CD4-positive, alpha-beta T cell (primary cell): Measurements from ENCODE around the gene NFIA. TPM values are rescaled to one million over a fixed set of nuclear protein-coding genes. Genes with fewer than 3 reads are reported as not detected.

Experiments
- ATAC-seq: fragments of 200-7000 bp; cut with Tn5 transposase; one replicate; pipeline ENCODE4 v1.10.0; 2022; ENCODE audit warnings: mild to moderate bottlenecking; ENCODE audit not compliant: poor library complexity
- CTCF ChIA-PET: fragments of 350-600 bp; sonication (Branson Sonifier 250); formaldehyde crosslinking; loops from one replicate; lab custom pipeline; 2021; ENCODE audit warnings: antibody characterized with exemption, inconsistent platforms; lab: Charles Lee
- POLR2A ChIA-PET: fragments of 350-600 bp; sonication (Branson Sonifier 250); formaldehyde crosslinking; loops from one replicate; lab custom pipeline; 2021; ENCODE audit warnings: antibody characterized with exemption, inconsistent platforms; lab: Charles Lee
- DNase-seq, 14 experiments: peaks; one replicate each; pipeline ENCODE4 v3.0.0-alpha.2; 2013 to 2020; ENCODE audit warnings: mixed read lengths in 2 of 14
- H3K27ac ChIP-seq, 2 donors: one replicate each; pipeline versions ENCODE4 v1.5.1 to v1.7.0; 2013; ENCODE audit warnings: low read length in 2 of 2, low read depth in 1 of 2, mild to moderate bottlenecking in 1 of 2
- H3K27me3 ChIP-seq, 2 experiments: 1 replicate in 1 of 2; 2 replicates in 1 of 2; pipeline versions ENCODE4 v1.6.1 to v1.7.0; 2013; ENCODE audit warnings: low read length in 2 of 2, control low read depth in 1 of 2, mild to moderate bottlenecking in 1 of 2, moderate library complexity in 1 of 2; ENCODE audit not compliant: insufficient read depth in 2 of 2, control insufficient read depth in 1 of 2
- H3K36me3 ChIP-seq: one replicate; pipeline ENCODE4 v1.6.1; 2013; ENCODE audit warnings: low read length, control low read depth; ENCODE audit not compliant: insufficient read depth
- H3K4me1 ChIP-seq: one replicate; pipeline ENCODE4 v1.6.1; 2013; ENCODE audit warnings: low read length, control low read depth; ENCODE audit not compliant: insufficient read depth
- H3K4me3 ChIP-seq: one replicate; pipeline ENCODE4 v1.5.1; 2013; ENCODE audit warnings: mild to moderate bottlenecking, low read length, moderate library complexity
- H3K9me3 ChIP-seq, 2 experiments: 1 replicate in 1 of 2; 2 replicates in 1 of 2; pipeline versions ENCODE4 v1.6.1 to v1.7.0; 2013; ENCODE audit warnings: low read length in 2 of 2, mild to moderate bottlenecking in 2 of 2, control low read depth in 1 of 2, moderate library complexity in 1 of 2; ENCODE audit not compliant: control insufficient read depth in 1 of 2, insufficient read depth in 1 of 2
- H3K27ac Mint-ChIP-seq: one replicate; pipeline ENCODE4 v1.8.0; 2020; ENCODE audit warnings: mixed read lengths
- H3K27me3 Mint-ChIP-seq: one replicate; pipeline ENCODE4 v1.8.0; 2021; ENCODE audit warnings: mixed read lengths
- H3K36me3 Mint-ChIP-seq: one replicate; pipeline ENCODE4 v1.8.0; 2021; ENCODE audit warnings: low read depth, mixed read lengths
- H3K4me1 Mint-ChIP-seq: one replicate; pipeline ENCODE4 v1.8.0; 2021; ENCODE audit warnings: low read depth, mixed read lengths
- H3K4me3 Mint-ChIP-seq: one replicate; pipeline ENCODE4 v1.8.0; 2020; ENCODE audit warnings: mild to moderate bottlenecking, mixed read lengths
- H3K9me3 Mint-ChIP-seq: one replicate; pipeline ENCODE4 v1.8.0; 2020; ENCODE audit warnings: mixed read lengths
- intact Hi-C, 2 experiments: fragments of 100-400 bp; cut with DNase I in 1 of 2; cut with micrococcal nuclease in 1 of 2; formaldehyde crosslinking; loops; one replicate each; pipeline versions ENCODE4 v1.15.1 to v1.9.0; 2023 to 2025; cut with DNase I, micrococcal nuclease
- total RNA-seq, 174 experiments: library from RNA in 2 of 174; stranded (reverse) in 2 of 174; gene quantifications; one replicate each; pipeline ENCODE4 v1.2.3 and lab custom pipeline; 2021 to 2026
- TF ChIP-seq, protein P1 (sequence below): fragments of 200-600 bp; IDR thresholded peaks from one replicate; pipeline ENCODE4 v1.8.0; 2022; ENCODE audit warnings: antibody characterized with exemption, mild to moderate bottlenecking

Gene NFIA
- total RNA-seq, 2 experiments from 2014 or later, result 4.8 to 5.9 TPM

GRCh38 chr1:61428146-61428545 lies 345.8 kb downstream of the NFIA start:
- ChIA-PET POLR2A (no interaction called here), CTCF (no interaction called here)
- TF ChIP-seq, protein P1, sequence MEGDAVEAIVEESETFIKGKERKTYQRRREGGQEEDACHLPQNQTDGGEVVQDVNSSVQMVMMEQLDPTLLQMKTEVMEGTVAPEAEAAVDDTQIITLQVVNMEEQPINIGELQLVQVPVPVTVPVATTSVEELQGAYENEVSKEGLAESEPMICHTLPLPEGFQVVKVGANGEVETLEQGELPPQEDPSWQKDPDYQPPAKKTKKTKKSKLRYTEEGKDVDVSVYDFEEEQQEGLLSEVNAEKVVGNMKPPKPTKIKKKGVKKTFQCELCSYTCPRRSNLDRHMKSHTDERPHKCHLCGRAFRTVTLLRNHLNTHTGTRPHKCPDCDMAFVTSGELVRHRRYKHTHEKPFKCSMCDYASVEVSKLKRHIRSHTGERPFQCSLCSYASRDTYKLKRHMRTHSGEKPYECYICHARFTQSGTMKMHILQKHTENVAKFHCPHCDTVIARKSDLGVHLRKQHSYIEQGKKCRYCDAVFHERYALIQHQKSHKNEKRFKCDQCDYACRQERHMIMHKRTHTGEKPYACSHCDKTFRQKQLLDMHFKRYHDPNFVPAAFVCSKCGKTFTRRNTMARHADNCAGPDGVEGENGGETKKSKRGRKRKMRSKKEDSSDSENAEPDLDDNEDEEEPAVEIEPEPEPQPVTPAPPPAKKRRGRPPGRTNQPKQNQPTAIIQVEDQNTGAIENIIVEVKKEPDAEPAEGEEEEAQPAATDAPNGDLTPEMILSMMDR, result no peak
- Histone ChIP-seq H3K27me3 (no peaks in the 10 kb centered on the region), H3K27ac (no peak overlapping the region), H3K4me1 (no peaks in the 10 kb centered on the region), H3K9me3 (no peaks in the 10 kb centered on the region), H3K36me3 (no peaks in the 10 kb centered on the region), H3K4me3 (no peak overlapping the region)
- DNase-seq (no peak), ATAC-seq (no peak)
- intact Hi-C loops, result no loop called here
- Mint-ChIP-seq H3K9me3 (no peaks in the 10 kb centered on the region), H3K27me3 (no peaks in the 10 kb centered on the region), H3K4me1 (no peaks in the 10 kb centered on the region), H3K4me3 (no peak overlapping the region), H3K27ac (no peak overlapping the region), H3K36me3 (no peaks in the 10 kb centered on the region)

DNA sequence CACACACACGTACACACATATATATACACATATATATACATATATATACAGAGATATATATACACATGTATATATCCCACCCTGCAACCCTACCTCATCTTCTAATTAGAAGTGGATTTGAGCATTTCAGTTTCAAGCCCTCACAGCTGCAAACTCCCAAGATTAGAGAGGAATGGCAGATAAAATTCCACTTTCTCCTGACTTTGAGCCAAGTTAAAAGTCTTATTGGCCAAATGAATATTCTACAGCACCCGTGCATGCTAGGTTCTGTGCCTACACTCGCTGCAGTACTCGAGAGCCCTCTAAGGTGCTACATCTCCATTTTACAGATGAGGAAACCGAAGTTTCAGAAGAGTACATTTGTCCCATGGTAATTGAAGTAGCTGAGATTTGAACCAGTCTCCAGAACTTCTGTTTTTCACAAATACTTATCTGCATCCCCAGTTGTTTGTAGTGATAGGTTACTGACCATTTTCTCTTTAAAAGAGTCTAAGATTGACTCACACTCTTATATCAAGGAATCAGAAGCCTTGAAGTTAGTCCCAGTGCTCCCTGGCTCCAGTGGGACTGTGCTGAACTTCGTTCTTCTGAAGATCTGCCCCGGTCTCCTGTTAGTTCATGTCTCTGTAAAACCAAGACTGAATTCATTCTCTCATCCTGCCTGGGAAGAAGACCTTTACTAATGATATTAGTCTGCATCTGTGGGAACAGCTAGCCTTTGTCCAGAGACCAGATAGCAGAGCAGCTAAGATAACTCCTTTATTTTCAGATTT lies 350.4 kb downstream of the NFIA start:
- Histone ChIP-seq H3K27me3 (no peaks in the 10 kb centered on the region), H3K36me3 (no peaks in the 10 kb centered on the region), H3K9me3 (no peaks in the 10 kb centered on the region), H3K4me1 (no peaks in the 10 kb centered on the region), H3K4me3 (no peak overlapping the region), H3K27ac (no peak overlapping the region)
- ChIA-PET POLR2A (no interaction called here), CTCF (no interaction called here)
- no peak overlapping the region for H3K27ac Mint-ChIP-seq
- H3K36me3 Mint-ChIP-seq, result no peaks in the 10 kb centered on the region
- intact Hi-C loops, result no loop called here
- no peak for DNase-seq
- ATAC-seq, result no peak
- no peaks in the 10 kb centered on the region for H3K27me3 Mint-ChIP-seq
- TF ChIP-seq, protein P1, result no peak
- H3K4me3 Mint-ChIP-seq, result no peak overlapping the region
- no peaks in the 10 kb centered on the region for H3K4me1 Mint-ChIP-seq
- H3K9me3 Mint-ChIP-seq, result no peaks in the 10 kb centered on the region

DNA sequence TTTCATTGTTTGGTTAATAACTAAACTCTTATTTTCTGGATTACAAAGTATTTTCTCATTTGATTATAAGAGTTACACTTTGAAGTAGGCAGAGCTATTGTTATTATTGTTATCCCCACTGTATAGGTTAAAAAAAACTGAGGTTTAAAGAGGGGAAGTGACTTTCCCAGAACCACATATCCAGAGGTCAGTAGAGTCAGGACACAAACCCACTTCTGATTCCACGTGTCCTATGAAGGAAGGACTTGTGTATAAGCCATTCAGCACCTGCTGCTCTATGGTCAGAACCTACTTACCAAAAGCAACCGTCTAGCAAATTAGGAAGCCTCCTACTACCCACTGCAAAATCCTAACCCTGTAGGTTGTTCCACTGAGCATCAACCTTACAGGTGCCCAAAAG lies 351.3 kb downstream of the NFIA start:
- Mint-ChIP-seq H3K9me3 (no peaks in the 10 kb centered on the region), H3K36me3 (no peaks in the 10 kb centered on the region), H3K27me3 (no peaks in the 10 kb centered on the region), H3K27ac (no peak overlapping the region), H3K4me1 (no peaks in the 10 kb centered on the region), H3K4me3 (no peak overlapping the region)
- TF ChIP-seq, protein P1, result no peak
- ATAC-seq, result no peak
- Histone ChIP-seq H3K9me3 (no peaks in the 10 kb centered on the region), H3K4me3 (no peak overlapping the region), H3K27ac (no peak overlapping the region), H3K4me1 (no peaks in the 10 kb centered on the region), H3K36me3 (no peaks in the 10 kb centered on the region), H3K27me3 (no peaks in the 10 kb centered on the region)
- no peak for DNase-seq
- intact Hi-C loops, result no loop called here
- ChIA-PET CTCF (no interaction called here), POLR2A (no interaction called here)
